Breast epithelium (tissue), 3 donors: ENCODE measurements around the gene GNAZ.
"Not testable (repeated sequence)": the region's sequence is repeated elsewhere in the genome, so short reads cannot be mapped to it uniquely, and the experiment has no call there.

Experiments
- CTCF ChIP-seq, 3 donors: fragments of 450-650 bp; IDR thresholded peaks; one replicate each; pipeline ENCODE4 v1.5.1; 2016 to 2017; ENCODE audit warnings: antibody characterized with exemption in 3 of 3, mild to moderate bottlenecking in 3 of 3, moderate library complexity in 3 of 3
- POLR2A ChIP-seq: fragments of 450-650 bp; IDR thresholded peaks from one replicate; pipeline ENCODE4 v1.6.1; 2016; ENCODE audit warnings: antibody characterized with exemption, mild to moderate bottlenecking, moderate library complexity

GRCh38 chr22:23050546-23050945 is 19.8 kb upstream of the GNAZ start:
- not testable (repeated sequence) for TF ChIP-seq CTCF (IDR thresholded peaks at IDR 0.05); POLR2A
